Measurements from ENCODE around the gene TBX21. TPM values are rescaled to one million over a fixed set of nuclear protein-coding genes. Genes with fewer than 3 reads are reported as not detected.
"Not testable (repeated sequence)": the region's sequence is repeated elsewhere in the genome, so short reads cannot be mapped to it uniquely, and the experiment has no call there.

TBX21 gene
- total RNA-seq, 1 experiment from 2014 or later = 0.15 TPM

GRCh38 chr17:47763913-47764582 is 31.0 kb downstream of the TBX21 start:
- no peak for DNase-seq (ENCODE audit: low spot score)
- POLR2A ChIA-PET = no interaction called here
- no peak for ATAC-seq
- peaks cover 39% of the 10 kb centered on the region for H3K27me3 Mint-ChIP-seq (ENCODE audit: low read depth)
- no peak overlapping the region for H3K27ac Mint-ChIP-seq
- CTCF ChIA-PET = no interaction called here
- no peak for TF ChIP-seq HMGXB4 (CRISPR knock-in tag; IDR thresholded peaks at IDR 0.05)
- no peak for TF ChIP-seq GRHL2 (CRISPR knock-in tag; IDR thresholded peaks at IDR 0.05; ENCODE audit: insufficient replicate concordance, severe bottlenecking)
- TF ChIP-seq CDX4 (CRISPR knock-in tag; IDR thresholded peaks at IDR 0.05; ENCODE audit: borderline replicate concordance) = no peak
- no peak for TF ChIP-seq FOXP1 (CRISPR knock-in tag; IDR thresholded peaks at IDR 0.05; ENCODE audit: borderline replicate concordance)
- TF ChIP-seq ZNF423 (CRISPR knock-in tag; IDR thresholded peaks at IDR 0.05) = no peak
- no peak for TF ChIP-seq EMX1 (CRISPR knock-in tag; IDR thresholded peaks at IDR 0.05)
- H3K4me1 Mint-ChIP-seq = no peaks in the 10 kb centered on the region
- peaks cover 5% of the 10 kb centered on the region; the same call in 1 of the 2 replicates for H3K36me3 Mint-ChIP-seq
- H3K9me3 Mint-ChIP-seq = peaks cover 65% of the 10 kb centered on the region
- H3K4me3 Mint-ChIP-seq = no peak overlapping the region

GRCh38 chr17:47773649-47774048 is 40.6 kb downstream of the TBX21 start:
- POLR2A ChIA-PET; H3K4me1 Mint-ChIP-seq; H3K36me3 Mint-ChIP-seq; H3K27ac Mint-ChIP-seq; H3K4me3 Mint-ChIP-seq; DNase-seq (ENCODE audit: low spot score); ATAC-seq: not testable (repeated sequence)
- H3K27me3 Mint-ChIP-seq (ENCODE audit: low read depth) = peaks cover 38% of the 10 kb centered on the region
- H3K9me3 Mint-ChIP-seq = peaks cover 27% of the 10 kb centered on the region
- CTCF ChIA-PET = interaction anchor here (0.6 kb wide), 1 partner anchor 979 kb away, joined by 3 read pairs; no protein-coding TSS in a partner anchor

GRCh38 chr17:47774331-47774730 is 41.3 kb downstream of the TBX21 start:
- H3K9me3 Mint-ChIP-seq = peaks cover 20% of the 10 kb centered on the region
- peaks cover 33% of the 10 kb centered on the region for H3K27me3 Mint-ChIP-seq (ENCODE audit: low read depth)
- ChIA-PET POLR2A (no interaction called here), CTCF (no interaction called here)
- H3K27ac Mint-ChIP-seq = no peak overlapping the region
- no peaks in the 10 kb centered on the region for H3K4me1 Mint-ChIP-seq
- no peak overlapping the region for H3K4me3 Mint-ChIP-seq
- no peaks in the 10 kb centered on the region for H3K36me3 Mint-ChIP-seq
- DNase-seq (ENCODE audit: low spot score) = no peak
- no peak for ATAC-seq
- TF ChIP-seq ZNF416 (CRISPR knock-in tag; IDR thresholded peaks at IDR 0.05) = no peak
- no peak for TF ChIP-seq ZNF281 (CRISPR knock-in tag; IDR thresholded peaks at IDR 0.05)
- TF ChIP-seq USF2 (CRISPR knock-in tag; IDR thresholded peaks at IDR 0.05) = no peak
- TF ChIP-seq ZNF138 (CRISPR knock-in tag; conservative IDR thresholded peaks at IDR 0.05) = no peak
- TF ChIP-seq ARID4B (CRISPR knock-in tag; IDR thresholded peaks at IDR 0.05; ENCODE audit: borderline replicate concordance) = no peak
- TF ChIP-seq MLX (CRISPR knock-in tag; IDR thresholded peaks at IDR 0.05) = no peak
- no peak for TF ChIP-seq CTCF (IDR thresholded peaks at IDR 0.05)
- no peak for TF ChIP-seq SOX15 (CRISPR knock-in tag; IDR thresholded peaks at IDR 0.05)
- TF ChIP-seq ZNF512 (CRISPR knock-in tag; IDR thresholded peaks at IDR 0.05; ENCODE audit: borderline replicate concordance) = no peak
